H9 (cell line): ENCODE results near the gene RBM42. TPM values are rescaled to one million over a fixed set of nuclear protein-coding genes. Genes with fewer than 3 reads are reported as not detected.

Experiments
- DNase-seq: peaks from one replicate; pipeline ENCODE4 v3.0.0-alpha.2; 2017
- H2AFZ ChIP-seq: one replicate; pipeline ENCODE4 v1.6.1; 2013; ENCODE audit warnings: mild to moderate bottlenecking, low read length, control low read depth, moderate library complexity
- H2AK5ac ChIP-seq: 2 replicates; pipeline ENCODE4 v1.6.1; 2013; ENCODE audit warnings: low read length, control low read depth, mixed read lengths; ENCODE audit not compliant: insufficient read length
- H2BK120ac ChIP-seq: one replicate; pipeline ENCODE4 v1.6.1; 2013; ENCODE audit warnings: low read depth, mild to moderate bottlenecking, low read length, control low read depth, inconsistent platforms; ENCODE audit not compliant: poor library complexity, severe bottlenecking
- H2BK12ac ChIP-seq: 2 replicates; pipeline ENCODE4 v1.6.1; 2013; ENCODE audit warnings: low read length, control low read depth, mixed read lengths, low read depth; ENCODE audit not compliant: insufficient read length
- H2BK15ac ChIP-seq: 2 replicates; pipeline ENCODE4 v1.6.1; 2013; ENCODE audit warnings: low read depth, low read length, control low read depth
- H2BK20ac ChIP-seq: one replicate; pipeline ENCODE4 v1.6.1; 2013; ENCODE audit warnings: low read depth, mild to moderate bottlenecking, low read length, control low read depth, inconsistent platforms; ENCODE audit not compliant: poor library complexity, severe bottlenecking
- H2BK5ac ChIP-seq: 2 replicates; pipeline ENCODE4 v1.6.1; 2013; ENCODE audit warnings: low read length, control low read depth, mixed read lengths; ENCODE audit not compliant: insufficient read length
- H3K14ac ChIP-seq: 2 replicates; pipeline ENCODE4 v1.6.1; 2013; ENCODE audit warnings: low read length, control low read depth; ENCODE audit not compliant: insufficient read depth
- H3K18ac ChIP-seq: 2 replicates; pipeline ENCODE4 v1.6.1; 2013; ENCODE audit warnings: low read depth, mild to moderate bottlenecking, mixed read lengths, low read length, control low read depth; ENCODE audit not compliant: insufficient read length
- H3K23ac ChIP-seq: 2 replicates; pipeline ENCODE4 v1.6.1; 2013; ENCODE audit warnings: low read length, control low read depth, mixed read lengths, low read depth; ENCODE audit not compliant: insufficient read length
- H3K23me2 ChIP-seq: 2 replicates; pipeline ENCODE4 v1.6.1; 2013; ENCODE audit warnings: low read depth, mild to moderate bottlenecking, mixed read lengths, low read length, control low read depth; ENCODE audit not compliant: insufficient read length, poor library complexity, severe bottlenecking
- H3K27ac ChIP-seq: 2 replicates; pipeline ENCODE4 v1.5.1; 2013; ENCODE audit warnings: low read length, control low read depth, mixed read lengths, low read depth; ENCODE audit not compliant: insufficient read length
- H3K27me3 ChIP-seq: 2 replicates; pipeline ENCODE4 v1.6.1; 2013; ENCODE audit warnings: low read length, control low read depth, inconsistent platforms; ENCODE audit not compliant: insufficient read depth
- H3K4ac ChIP-seq: 2 replicates; pipeline ENCODE4 v1.6.1; 2013; ENCODE audit warnings: low read depth, mild to moderate bottlenecking, control low read depth, inconsistent platforms, low read length, moderate library complexity
- H3K4me1 ChIP-seq: 2 replicates; pipeline ENCODE4 v1.6.1; 2013; ENCODE audit warnings: low read length, control low read depth, inconsistent platforms; ENCODE audit not compliant: insufficient read depth
- H3K4me2 ChIP-seq: 2 replicates; pipeline ENCODE4 v1.6.1; 2013; ENCODE audit warnings: low read length, control low read depth, mixed read lengths; ENCODE audit not compliant: insufficient read length, insufficient read depth
- H3K56ac ChIP-seq: 2 replicates; pipeline ENCODE4 v1.6.1; 2013; ENCODE audit warnings: low read depth, mild to moderate bottlenecking, mixed read lengths, low read length, control low read depth; ENCODE audit not compliant: insufficient read length
- H3K79me1 ChIP-seq: 2 replicates; pipeline ENCODE4 v1.6.1; 2013; ENCODE audit warnings: low read depth, mild to moderate bottlenecking, moderate library complexity, low read length, control low read depth, inconsistent platforms; ENCODE audit not compliant: insufficient read depth, poor library complexity, severe bottlenecking
- H3K79me2 ChIP-seq: 2 replicates; pipeline ENCODE4 v1.6.1; 2013; ENCODE audit warnings: low read length, control low read depth, inconsistent platforms; ENCODE audit not compliant: insufficient read depth
- H3K9ac ChIP-seq: 2 replicates; pipeline ENCODE4 v1.6.1; 2013; ENCODE audit warnings: low read length, control low read depth, mixed read lengths; ENCODE audit not compliant: insufficient read length; ENCODE audit errors: extremely low read depth
- H3K9me3 ChIP-seq: one replicate; pipeline ENCODE4 v1.6.1; 2013; ENCODE audit warnings: low read depth, low read length, inconsistent platforms; ENCODE audit not compliant: control insufficient read depth
- H3T11ph ChIP-seq: one replicate; pipeline ENCODE4 v1.6.1; 2013; ENCODE audit warnings: mild to moderate bottlenecking, low read length, control low read depth, inconsistent platforms
- H4K20me1 ChIP-seq: one replicate; pipeline ENCODE4 v1.6.1; 2013; ENCODE audit not compliant: control insufficient read depth, insufficient read length, insufficient read depth
- H4K5ac ChIP-seq: 2 replicates; pipeline ENCODE4 v1.6.1; 2013; ENCODE audit warnings: low read depth, mild to moderate bottlenecking, mixed read lengths, low read length, control low read depth; ENCODE audit not compliant: insufficient read length
- H4K8ac ChIP-seq: replicated peaks from 2 replicates; pipeline ENCODE4 v1.6.1; 2013; ENCODE audit warnings: low read length, control low read depth, mixed read lengths, low read depth; ENCODE audit not compliant: insufficient read length
- H4K91ac ChIP-seq: 2 replicates; pipeline ENCODE4 v1.6.1; 2013; ENCODE audit warnings: low read depth, mild to moderate bottlenecking, moderate library complexity, mixed read lengths, low read length, control low read depth; ENCODE audit not compliant: insufficient read length
- H3K27ac Mint-ChIP-seq, 3 experiments: 2 replicates in 2 of 3; 3 replicates in 1 of 3; pipeline ENCODE4 v1.8.0; 2020 to 2021; ENCODE audit warnings: mixed read lengths in 3 of 3, mild to moderate bottlenecking in 1 of 3, moderate library complexity in 1 of 3
- H3K27me3 Mint-ChIP-seq: 2 replicates; pipeline ENCODE4 v1.8.0; 2021; ENCODE audit warnings: low read depth, mild to moderate bottlenecking, moderate library complexity, mixed read lengths
- H3K36me3 Mint-ChIP-seq, 3 experiments: 2 replicates in 2 of 3; 3 replicates in 1 of 3; pipeline ENCODE4 v1.8.0; 2020 to 2021; ENCODE audit warnings: low read depth in 3 of 3, mixed read lengths in 3 of 3; ENCODE audit not compliant: insufficient read depth in 1 of 3
- H3K4me1 Mint-ChIP-seq, 2 experiments: 2 replicates each; pipeline ENCODE4 v1.8.0; 2020; ENCODE audit warnings: mixed read lengths in 2 of 2
- H3K4me3 Mint-ChIP-seq, 2 experiments: 2 replicates in 1 of 2; 3 replicates in 1 of 2; pipeline ENCODE4 v1.8.0; 2020 to 2021; ENCODE audit warnings: mild to moderate bottlenecking in 2 of 2, mixed read lengths in 2 of 2, moderate library complexity in 1 of 2
- H3K9me3 Mint-ChIP-seq, 2 experiments: 2 replicates in 1 of 2; 3 replicates in 1 of 2; pipeline ENCODE4 v1.8.0; 2020; ENCODE audit warnings: mild to moderate bottlenecking in 2 of 2, mixed read lengths in 2 of 2, moderate library complexity in 1 of 2
- CTCF ChIP-seq: fragments of 200-600 bp; sonication (generic); conservative IDR thresholded peaks from 3 replicates; pipeline ENCODE4 v1.8.0; 2021; ENCODE audit warnings: antibody characterized with exemption, mild to moderate bottlenecking
- WGBS: extraction: QIAGEN DNeasy Blood & Tissue Kit; methylation state at CpG from one replicate; pipeline ENCODE4 v1.1.7; 2013; ENCODE audit warnings: missing lambda C conversion rate, low lambda C conversion rate, mixed read lengths; ENCODE audit not compliant: insufficient read length; ENCODE audit errors: extremely low coverage; 5-methylcytosine and 5-hydroxymethylcytosine counted together
- total RNA-seq: library from RNA; stranded (reverse); gene quantifications from 2 replicates; pipeline ENCODE4 v1.2.1, GENCODE V29; 2021

Gene RBM42
- total RNA-seq, 1 experiment from 2014 or later = 83.3 TPM

GRCh38 chr19:35622750-35623149, 6.1 kb upstream of the RBM42 start:
- no peaks in the 10 kb centered on the region; the same call in 1 of the 2 replicates for H3K27me3 Mint-ChIP-seq
- no peak overlapping the region for H4K5ac ChIP-seq
- no peaks in the 10 kb centered on the region for H3K79me1 ChIP-seq
- no peaks in the 10 kb centered on the region for H3K4me1 Mint-ChIP-seq
- TF ChIP-seq CTCF = no peak
- H3K4ac ChIP-seq = no peak overlapping the region
- H3K4me1 ChIP-seq = no peaks in the 10 kb centered on the region
- H3K9me3 Mint-ChIP-seq = no peaks in the 10 kb centered on the region
- peaks cover 8 to 30% (median 17%) of the 10 kb centered on the region in 3 experiments; a peak in 6 of 7 replicates for H3K36me3 Mint-ChIP-seq
- H3K23me2 ChIP-seq = no peaks in the 10 kb centered on the region
- H3K27me3 ChIP-seq = no peaks in the 10 kb centered on the region
- no peak overlapping the region for H3T11ph ChIP-seq
- no peak overlapping the region for H4K8ac ChIP-seq
- no peak overlapping the region for H3K56ac ChIP-seq
- H2BK12ac ChIP-seq = no peak overlapping the region
- no peak overlapping the region for H2AK5ac ChIP-seq
- H4K91ac ChIP-seq = no peak overlapping the region
- no peak overlapping the region for H3K4me3 Mint-ChIP-seq
- no peak overlapping the region for H2BK20ac ChIP-seq
- DNase-seq = no peak
- no peak overlapping the region for H3K4me2 ChIP-seq
- H3K18ac ChIP-seq = no peak overlapping the region
- H2BK5ac ChIP-seq = no peak overlapping the region
- no peak overlapping the region for H2BK120ac ChIP-seq
- no peak overlapping the region for H3K23ac ChIP-seq
- H3K9me3 ChIP-seq = no peaks in the 10 kb centered on the region
- H3K9ac ChIP-seq = no peak overlapping the region
- H3K79me2 ChIP-seq = no peaks in the 10 kb centered on the region
- H2BK15ac ChIP-seq = no peak overlapping the region
- H3K27ac ChIP-seq = no peak overlapping the region
- WGBS = no CpG with 5 or more reads among the region's 13 CpGs
- H2AFZ ChIP-seq = no peak overlapping the region
- H4K20me1 ChIP-seq = no peaks in the 10 kb centered on the region
- H3K27ac Mint-ChIP-seq = no peak overlapping the region; a peak in 1 of 7 replicates
- no peak overlapping the region for H3K14ac ChIP-seq
